Stimulated activated CD4-positive, alpha-beta T cell treated with anti-CD3 and anti-CD28 coated beads, Interleukin-2, amount 100 ng/mL, for 24 hours (primary cell): ENCODE data around the gene SLC1A2.
A peak's percentile ranks its signal among the peaks of the same experiment; 100 is the strongest.

Experiments used
- DNase-seq, 2 donors: peaks; one replicate each; pipeline ENCODE4 v3.0.0-alpha.2; 2020

SLC1A2 gene

DNA sequence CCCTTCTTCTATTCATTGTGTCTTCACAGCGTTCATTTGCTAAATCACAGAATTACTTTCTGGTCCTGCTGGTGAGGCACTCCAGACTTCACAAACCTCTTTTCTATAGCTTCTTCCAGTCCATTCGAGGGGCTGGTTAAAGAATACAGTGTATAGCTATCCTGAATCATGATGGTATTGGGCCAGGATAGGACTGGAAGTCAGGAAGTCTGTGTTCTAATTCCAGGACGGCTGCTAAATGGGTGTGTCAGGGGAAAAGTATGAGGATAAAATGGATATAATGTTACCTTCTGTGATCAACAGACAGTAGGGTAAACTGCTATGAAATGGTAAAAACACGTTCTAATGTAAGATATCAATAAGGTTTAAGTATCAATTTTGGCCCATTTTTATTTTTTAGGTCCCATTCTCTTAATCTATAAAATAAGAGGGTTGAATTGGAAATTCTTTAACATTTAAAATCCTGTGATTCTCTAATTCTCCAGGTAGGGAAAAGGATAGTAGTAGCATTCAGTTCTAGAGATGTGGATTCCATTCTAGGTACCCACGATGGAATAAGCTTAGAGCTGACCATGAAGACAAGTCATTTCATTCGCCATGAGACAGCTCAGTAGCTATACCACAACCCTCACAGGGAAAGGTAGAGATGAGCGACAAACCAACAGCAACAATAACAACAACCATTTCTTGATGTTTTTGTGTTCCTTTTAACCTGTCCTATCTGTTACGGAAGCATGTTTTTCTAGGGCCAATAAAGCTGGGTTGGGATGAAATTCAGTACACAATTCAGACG, 96.1 kb downstream of the SLC1A2 start:
- DNase-seq: no peak

GRCh38 chr11:35322318-35322979, 96.9 kb downstream of the SLC1A2 start:
- no peak for DNase-seq

GRCh38 chr11:35321532-35322317, 97.6 kb downstream of the SLC1A2 start:
- DNase-seq: no peak

GRCh38 chr11:35321111-35321510, 98.2 kb downstream of the SLC1A2 start:
- DNase-seq: no peak

DNA sequence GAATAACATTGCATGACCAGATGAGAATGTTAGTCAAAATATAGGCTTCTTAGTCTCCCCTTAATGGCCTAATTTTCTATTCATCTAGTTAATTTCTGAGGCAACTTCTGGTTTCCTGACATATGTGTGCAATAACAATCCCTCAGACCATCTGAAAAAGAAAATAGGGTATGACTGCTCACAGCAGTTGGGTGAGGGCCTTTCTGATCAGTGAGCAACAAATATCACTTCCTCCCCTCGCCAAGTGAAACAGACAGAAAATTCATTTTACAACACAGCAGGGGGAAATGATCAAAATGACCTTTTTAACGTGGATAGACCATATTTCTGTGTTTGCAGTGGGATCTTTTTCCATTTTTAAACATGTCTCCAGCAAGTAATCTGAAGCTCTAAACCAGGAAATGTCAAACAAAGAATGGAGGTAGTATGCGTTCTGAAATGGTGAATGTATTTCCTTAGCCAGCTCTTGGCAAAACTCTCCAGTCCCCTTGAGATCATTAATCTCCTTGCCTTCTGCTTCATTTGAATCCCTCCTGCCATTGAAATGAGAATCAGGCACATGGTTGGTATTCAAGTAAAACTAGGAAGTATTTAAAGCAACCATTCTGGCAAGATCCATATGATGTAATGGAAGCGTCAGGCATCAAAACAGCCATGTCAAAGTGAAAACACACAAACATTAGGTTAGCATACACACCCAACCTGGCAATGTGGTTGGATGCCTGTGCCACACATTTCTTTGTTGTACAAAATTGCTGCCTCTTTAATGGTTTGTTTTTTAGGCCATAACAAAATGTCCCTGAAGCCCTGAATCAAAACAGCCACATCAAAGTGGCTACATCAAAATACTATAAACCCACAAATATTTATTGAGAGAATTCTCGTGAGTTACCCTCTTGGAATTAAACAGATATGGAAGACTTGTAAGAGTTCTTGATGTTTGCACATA, 100.1 kb downstream of the SLC1A2 start:
- DNase-seq: no peak

- DNase-seq: no peak
These were observed 101.0 kb downstream of the SLC1A2 start for GRCh38 chr11:35318309-35318708.

- no peak for DNase-seq
These were observed 102.1 kb downstream of the SLC1A2 start for GRCh38 chr11:35317253-35317652.

- no peak for DNase-seq
These were observed 103.2 kb downstream of the SLC1A2 start for GRCh38 chr11:35316161-35316560.

DNA sequence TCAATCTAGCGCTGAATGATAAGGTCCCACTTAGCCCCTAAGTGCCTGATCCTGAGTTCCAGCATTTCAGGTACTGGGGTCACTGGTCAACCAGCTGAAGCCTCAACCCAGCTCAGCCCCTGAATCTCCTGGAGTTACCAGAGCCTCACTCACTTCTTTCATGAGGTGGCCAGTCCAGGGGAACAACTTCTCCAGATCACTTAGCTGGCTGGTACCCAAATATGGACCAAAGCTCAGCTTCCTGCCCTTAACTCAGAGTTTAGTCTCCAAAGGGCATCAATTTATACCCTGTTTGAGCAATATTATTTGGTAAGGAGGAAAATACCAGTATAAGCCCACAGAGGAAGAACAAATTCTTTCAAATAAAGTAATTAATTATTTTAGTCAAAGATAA, 105.6 kb downstream of the SLC1A2 start:
- no peak for DNase-seq

DNA sequence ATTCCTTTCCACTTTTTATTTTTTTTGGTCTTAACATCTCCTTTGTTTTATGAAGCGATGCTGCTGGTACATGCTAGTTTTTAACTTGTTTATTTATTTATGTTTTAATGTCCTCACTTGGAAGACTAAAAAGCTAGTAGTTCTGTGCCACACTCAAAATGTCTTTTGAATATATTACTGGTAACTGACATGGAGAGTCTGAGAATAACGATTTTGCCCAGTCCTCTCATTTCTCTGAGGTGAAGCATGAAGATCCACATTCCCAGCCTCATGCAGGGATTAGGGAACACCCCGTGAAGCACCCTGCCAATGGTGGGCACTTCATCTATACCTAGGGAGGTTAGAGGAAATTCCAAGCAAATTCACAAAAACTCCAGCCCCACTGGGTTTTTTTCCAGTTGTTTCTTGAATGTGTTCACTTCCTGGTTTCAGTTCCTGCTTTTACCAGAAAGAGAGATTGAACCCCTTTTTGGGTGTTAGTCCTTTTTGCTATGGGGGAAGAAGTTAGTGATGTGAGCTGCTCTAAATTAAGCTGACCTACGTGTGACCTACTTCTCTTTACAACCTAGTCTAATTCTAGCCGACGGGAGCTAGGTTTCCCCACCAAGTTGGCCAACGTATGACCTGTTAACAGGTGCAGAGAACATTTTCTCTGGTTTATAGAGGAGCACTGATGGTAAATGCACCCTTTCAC, 106.1 kb downstream of the SLC1A2 start:
- no peak for DNase-seq

DNA sequence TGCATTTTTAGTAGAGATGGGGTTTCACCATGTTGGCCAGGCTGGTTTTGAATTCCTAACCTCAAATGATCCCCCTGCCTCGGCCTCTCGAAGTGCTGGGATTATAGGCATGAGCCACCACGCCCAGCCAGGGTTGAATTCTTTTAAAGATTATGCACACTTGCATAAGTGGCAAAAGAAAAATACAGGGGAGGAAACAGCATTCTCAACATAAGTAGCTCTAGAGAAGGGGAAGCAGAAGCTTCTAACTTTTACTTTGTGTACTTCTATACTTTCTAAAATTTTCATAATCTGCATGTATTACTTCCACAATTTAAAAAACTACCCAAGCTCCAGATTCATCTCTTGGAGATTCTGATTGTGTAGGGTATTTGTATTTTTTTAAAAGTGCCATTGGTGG, 108.0 kb downstream of the SLC1A2 start:
- no peak for DNase-seq

- DNase-seq: no peak
These were observed 111.2 kb downstream of the SLC1A2 start for GRCh38 chr11:35308157-35308556.

DNA sequence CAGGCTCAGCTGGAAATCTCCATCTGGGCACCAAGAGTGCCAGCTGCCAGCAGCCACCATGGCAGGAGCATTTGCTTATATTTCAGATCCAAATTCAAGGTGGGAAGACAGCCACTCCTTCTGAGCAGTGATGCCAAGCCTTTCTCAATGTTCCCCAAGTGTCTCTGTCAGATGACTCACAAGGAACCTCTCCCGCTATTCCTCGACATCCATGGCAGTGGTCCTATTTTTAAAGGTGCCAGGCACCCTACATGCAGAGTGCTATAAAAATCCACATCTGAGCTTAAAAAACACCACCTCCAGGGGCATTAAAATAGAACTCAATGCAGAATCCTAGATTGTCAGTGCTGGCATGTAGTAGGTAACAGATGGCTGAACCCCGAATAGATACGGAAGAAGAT, 112.1 kb downstream of the SLC1A2 start:
- no peak for DNase-seq

DNA sequence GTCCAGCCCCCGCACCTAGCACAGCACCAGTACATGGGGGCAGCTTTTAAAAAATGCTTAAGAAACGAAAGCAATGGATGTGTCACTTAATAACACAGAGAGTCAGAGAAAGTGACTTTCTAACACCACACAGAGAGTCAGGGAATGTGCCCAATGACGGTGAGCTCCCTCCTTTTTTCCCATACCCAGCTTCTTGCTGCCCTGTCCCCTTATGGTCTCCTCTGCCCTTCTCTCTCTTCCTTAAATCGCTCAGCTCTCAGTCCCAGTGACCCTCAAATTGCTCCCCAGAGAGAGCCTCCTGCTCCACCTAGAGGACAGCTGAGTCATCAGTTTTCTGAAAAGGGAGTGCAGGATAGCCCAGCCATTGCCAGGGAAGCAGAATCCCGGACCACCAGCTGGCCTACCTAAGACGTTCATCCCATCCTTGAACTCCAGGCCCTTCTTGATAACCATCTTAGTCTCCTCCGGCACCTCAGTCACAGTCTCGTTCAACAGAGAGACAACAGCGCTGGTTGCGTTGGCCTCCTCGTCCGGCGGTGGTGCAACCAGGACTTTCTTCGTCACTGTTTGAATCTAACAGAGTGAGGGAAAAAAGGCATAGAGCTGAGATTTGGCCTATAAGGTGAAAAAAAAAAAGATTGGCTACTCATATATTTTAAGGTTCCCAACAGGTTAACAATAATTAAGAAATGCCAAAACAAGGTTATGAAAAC, 113.5 kb downstream of the SLC1A2 start:
- DNase-seq: peak in 1 of 2 donors; percentile 26

DNA sequence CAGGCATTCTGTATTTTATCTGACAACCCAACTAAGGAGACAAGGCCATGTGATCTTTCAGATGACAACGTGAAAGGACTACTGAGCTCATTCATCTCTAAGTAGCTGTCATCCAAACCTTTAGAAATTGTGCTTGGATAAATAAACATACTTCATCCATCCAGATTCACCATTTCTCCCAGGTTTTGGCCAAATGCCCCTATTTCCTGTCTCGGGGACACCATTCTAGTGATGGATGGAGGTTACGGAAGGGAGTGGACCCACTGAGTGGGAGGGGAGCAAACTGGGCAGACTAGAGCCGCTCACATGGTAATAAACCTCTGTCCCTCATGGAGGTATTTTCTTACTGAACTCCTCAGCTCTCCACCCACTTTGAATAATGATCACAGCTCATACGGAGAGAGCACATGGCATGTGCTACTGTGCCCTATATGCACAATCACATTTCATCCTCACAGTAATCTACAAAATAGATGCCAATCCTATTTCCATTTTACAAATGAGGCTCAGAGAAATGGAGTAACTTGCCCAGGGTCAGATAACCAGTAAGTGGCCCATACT, 114.4 kb downstream of the SLC1A2 start:
- DNase-seq: no peak

GRCh38 chr11:35304386-35304775, 115.0 kb downstream of the SLC1A2 start:
- DNase-seq: no peak

DNA sequence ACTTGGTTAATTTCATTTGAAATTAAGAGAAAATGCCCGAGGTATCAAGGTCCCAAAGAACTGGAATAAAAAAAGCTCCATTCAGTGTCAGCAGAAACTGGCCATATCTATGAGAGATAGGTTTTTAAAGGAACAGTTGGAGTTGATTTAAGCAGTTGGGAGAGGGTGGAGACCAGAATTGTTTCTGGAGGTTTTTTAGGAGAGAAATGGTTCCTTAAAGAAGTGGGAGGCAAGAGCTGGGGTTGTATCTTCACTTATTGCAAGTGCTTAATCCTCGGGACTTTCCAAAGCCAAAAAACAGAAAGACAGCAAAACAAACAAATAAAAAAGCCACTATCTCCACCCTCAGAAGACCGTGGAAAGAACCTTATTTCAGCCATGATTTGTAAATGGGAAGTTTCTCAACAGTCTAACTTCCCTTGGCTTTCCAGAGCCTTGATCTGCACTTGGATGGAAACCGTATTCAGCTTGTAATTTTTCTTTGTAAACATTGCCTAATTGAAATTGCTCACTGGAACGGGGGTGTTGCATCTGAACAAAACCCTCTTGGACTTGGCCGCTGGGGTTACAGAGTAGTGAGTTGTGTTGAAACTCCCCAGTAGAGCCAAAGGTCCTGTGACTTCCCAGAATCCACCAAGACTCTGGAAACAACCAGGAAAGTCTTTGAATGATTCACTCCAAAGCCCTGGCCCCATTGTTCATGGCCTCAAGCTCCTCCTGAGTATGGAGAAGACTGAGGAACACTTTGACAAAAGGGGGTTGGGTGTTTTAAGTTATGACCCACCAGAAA, 115.6 kb downstream of the SLC1A2 start:
- DNase-seq: no peak

- DNase-seq: no peak
These were observed 117.0 kb downstream of the SLC1A2 start for GRCh38 chr11:35302398-35302797.

- no peak for DNase-seq
These were observed 121.0 kb downstream of the SLC1A2 start for GRCh38 chr11:35298369-35298768.

DNA sequence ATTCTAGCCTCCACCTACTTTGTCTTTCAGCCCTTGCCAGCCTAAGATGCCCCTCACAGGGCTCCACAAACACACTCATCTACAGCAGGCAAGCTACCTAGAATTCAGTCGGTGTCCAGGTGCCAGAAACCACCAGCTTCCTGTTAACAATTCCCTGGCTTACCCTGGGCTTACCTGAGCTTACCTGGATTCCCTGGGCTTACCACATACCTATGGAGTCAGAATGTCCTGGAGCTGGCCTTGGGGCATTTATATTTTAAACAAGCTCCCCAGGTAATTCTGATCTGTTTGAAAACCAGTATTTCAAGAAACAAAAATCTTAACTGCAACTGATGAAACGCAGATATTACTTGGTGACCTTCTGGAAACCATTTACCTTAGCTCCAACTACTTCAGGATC, 123.6 kb downstream of the SLC1A2 start:
- no peak for DNase-seq
